SK-N-SH (cell line): Measurements from ENCODE around the gene CRB2. TPM values are rescaled to one million over a fixed set of nuclear protein-coding genes. Genes with fewer than 3 reads are reported as not detected.

ENCODE experiments used
- CTCF ChIA-PET: fragments of 300-600, 350-600 bp; formaldehyde crosslinking; extraction: SDS; loops from one replicate; lab custom pipeline; 2021; lab: Yijun Ruan, JAX
- POLR2A ChIA-PET: fragments of 350-600 bp; sonication (Branson Sonifier 250); formaldehyde crosslinking; extraction: SDS; loops from one replicate; lab custom pipeline; 2020; ENCODE audit warnings: antibody characterized with exemption, inconsistent platforms; lab: Yijun Ruan, JAX
- DNase-seq: peaks from one replicate; pipeline ENCODE4 v3.0.0; 2012
- H2AFZ ChIP-seq: fragments of 200-600 bp; sonication (generic); 2 replicates; pipeline ENCODE4 v1.8.1; 2016; ENCODE audit warnings: antibody characterized with exemption, mild to moderate bottlenecking, low read depth
- H3F3A ChIP-seq: fragments of 200-600 bp; sonication (generic); replicated peaks from 2 replicates; pipeline ENCODE3; 2016; ENCODE audit warnings: antibody characterized with exemption, mild to moderate bottlenecking; ENCODE audit not compliant: insufficient read depth
- H3K27ac ChIP-seq, 2 experiments: fragments of 200-500 bp in 1 of 2; fragments of 200-600 bp in 1 of 2; sonication (Bioruptor generic) in 1 of 2; sonication (generic), shearing (Covaris generic) in 1 of 2; 2 replicates each; pipeline versions ENCODE4 v1.5.1 to v1.6.1; 2014 to 2016; ENCODE audit warnings: low read depth in 2 of 2, inconsistent platforms in 1 of 2, low read length in 1 of 2, mild to moderate bottlenecking in 1 of 2, mixed read lengths in 1 of 2
- H3K27me3 ChIP-seq: fragments of 200-600 bp; sonication (generic), shearing (Covaris generic); 2 replicates; pipeline ENCODE4 v1.6.1; 2016; ENCODE audit warnings: mixed run types; ENCODE audit not compliant: insufficient read depth
- H3K36me3 ChIP-seq, 2 experiments: fragments of 200-500 bp in 1 of 2; fragments of 200-600 bp in 1 of 2; sonication (Bioruptor generic) in 1 of 2; sonication (generic) in 1 of 2; replicated peaks in 1 of 2; 2 replicates each; pipeline versions ENCODE3 to v1.5.1; 2014 to 2016; ENCODE audit warnings: low read length in 1 of 2, mild to moderate bottlenecking in 1 of 2; ENCODE audit not compliant: insufficient read depth in 2 of 2, control insufficient read depth in 1 of 2
- H3K4me1 ChIP-seq, 2 experiments: fragments of 200-500 bp in 1 of 2; fragments of 200-600 bp in 1 of 2; sonication (Bioruptor generic) in 1 of 2; sonication (generic), shearing (Covaris generic) in 1 of 2; 2 replicates each; pipeline versions ENCODE4 v1.5.1 to v1.6.1; 2014 to 2016; ENCODE audit warnings: low read depth in 1 of 2, low read length in 1 of 2, mixed run types in 1 of 2; ENCODE audit not compliant: insufficient read depth in 2 of 2, control insufficient read depth in 1 of 2
- H3K4me2 ChIP-seq: fragments of 200-600 bp; sonication (generic), shearing (Covaris generic); 2 replicates; pipeline ENCODE4 v1.6.1; 2017; ENCODE audit warnings: mixed run types
- H3K4me3 ChIP-seq, 2 experiments: fragments of 200-500 bp in 1 of 2; fragments of 200-600 bp in 1 of 2; sonication (Bioruptor generic) in 1 of 2; sonication (generic), shearing (Covaris generic) in 1 of 2; 2 replicates each; pipeline versions ENCODE4 v1.5.1 to v1.8.1; 2014 to 2016; ENCODE audit warnings: low read depth in 2 of 2, inconsistent platforms in 1 of 2, low read length in 1 of 2, mild to moderate bottlenecking in 1 of 2, mixed read lengths in 1 of 2, moderate library complexity in 1 of 2
- H3K79me2 ChIP-seq: fragments of 200-600 bp; sonication (generic); 2 replicates; pipeline ENCODE4 v1.8.1; 2017; ENCODE audit warnings: mild to moderate bottlenecking; ENCODE audit not compliant: insufficient read depth
- H3K9ac ChIP-seq: fragments of 200-600 bp; sonication (generic); 2 replicates; pipeline ENCODE4 v1.6.1; 2017; ENCODE audit warnings: mixed run types
- H3K9me2 ChIP-seq: fragments of 200-600 bp; sonication (generic); 2 replicates; pipeline ENCODE4 v1.6.1; 2017; ENCODE audit warnings: mixed run types
- H3K9me3 ChIP-seq: fragments of 200-600 bp; sonication (generic); 2 replicates; pipeline ENCODE4 v1.6.1; 2017; ENCODE audit warnings: mixed run types, mild to moderate bottlenecking, moderate library complexity
- H4K20me1 ChIP-seq: fragments of 200-600 bp; sonication (generic); 2 replicates; pipeline ENCODE4 v1.6.1; 2017; ENCODE audit warnings: mild to moderate bottlenecking, mixed run types; ENCODE audit not compliant: insufficient read depth
- CHD2 ChIP-seq: fragments of 150-350 bp; IDR thresholded peaks from 2 replicates; pipeline ENCODE4 v1.6.1; 2018; ENCODE audit warnings: low read length; ENCODE audit not compliant: partially characterized antibody
- EP300 ChIP-seq, 2 experiments: IDR thresholded peaks; 2 replicates each; pipeline versions ENCODE4 v1.4.0 to v1.6.1; 2012; ENCODE audit warnings: borderline replicate concordance in 1 of 2, low read depth in 1 of 2, low read length in 1 of 2
- FOSL2 ChIP-seq: IDR thresholded peaks from 2 replicates; pipeline ENCODE4 v1.4.0; 2012; ENCODE audit warnings: low read depth, mild to moderate bottlenecking, moderate library complexity, borderline replicate concordance
- FOXJ3 ChIP-seq: sonication (generic); formaldehyde crosslinking; IDR thresholded peaks from 2 replicates; pipeline ENCODE4 v1.5.1; 2020; ENCODE audit warnings: mild to moderate bottlenecking, missing genetic modification reagents
- SMC3 ChIP-seq: IDR thresholded peaks from 2 replicates; pipeline ENCODE4 v1.6.1; 2012; ENCODE audit warnings: low read depth, low read length, improper control_type of control experiment
- USF2 ChIP-seq: fragments of 150-350 bp; IDR thresholded peaks from 2 replicates; pipeline ENCODE4 v1.6.1; 2017; ENCODE audit warnings: antibody characterized with exemption, low read length, low read depth, borderline replicate concordance
- YY1 ChIP-seq: IDR thresholded peaks from 2 replicates; pipeline ENCODE4 v1.4.0; 2012; ENCODE audit warnings: low read depth, mild to moderate bottlenecking
- ZBTB33 ChIP-seq: IDR thresholded peaks from 2 replicates; pipeline ENCODE4 v1.4.0; 2012; ENCODE audit warnings: low read depth, borderline replicate concordance
- WGBS: methylation state at CpG from one replicate; pipeline ENCODE4 v1.1.6; 2017; ENCODE audit warnings: low lambda C conversion rate; 5-methylcytosine and 5-hydroxymethylcytosine counted together
- polyA plus RNA-seq, 3 experiments: library from polyadenylated mRNA; depleted of rRNA; stranded (reverse); fragments of >200 nt; gene quantifications; 2 replicates each; pipeline ENCODE4 v1.2.3, GENCODE V29; 2012

Gene CRB2
- polyA plus RNA-seq, 1 of the 3 experiments (the other 2 are of a cell fraction) = not detected

- Histone ChIP-seq H4K20me1 (no peaks in the 10 kb centered on the region), H3K9me3 (no peaks in the 10 kb centered on the region), H3K4me2 (no peak overlapping the region), H3K4me1 (peaks cover 0 to 11% of the 10 kb centered on the region in 2 experiments; a peak in 1 of 4 replicates), H3K27me3 (no peaks in the 10 kb centered on the region), H3F3A (no peaks in the 10 kb centered on the region), H2AFZ (no peak overlapping the region), H3K27ac (no peak overlapping the region), H3K79me2 (no peaks in the 10 kb centered on the region), H3K4me3 (no peak overlapping the region), H3K36me3 (no peaks in the 10 kb centered on the region), H3K9me2 (no peaks in the 10 kb centered on the region), H3K9ac (no peak overlapping the region)
- no peak for DNase-seq
- TF ChIP-seq ZBTB33 = no peak
- no peak for TF ChIP-seq YY1
- CTCF ChIA-PET = interaction anchor here (0.7 to 20.5 kb wide), 4 partner anchors 10 to 38 kb away, joined by 3 to 331 read pairs (median 12); partner anchors contain the start of gene CRB2
- 91% methylated on average over 10 of the region's 23 CpGs for WGBS
- POLR2A ChIA-PET = no interaction called here
Observed at GRCh38 chr9:123390337-123391135, 34.5 kb downstream of the CRB2 start.

GRCh38 chr9:123391233-123391632 is 35.2 kb downstream of the CRB2 start:
- Histone ChIP-seq H3K4me1 (peaks cover 0 to 11% of the 10 kb centered on the region in 2 experiments; a peak in 1 of 4 replicates), H3K36me3 (no peaks in the 10 kb centered on the region), H3K9me3 (no peaks in the 10 kb centered on the region), H4K20me1 (no peaks in the 10 kb centered on the region), H3K4me2 (no peak overlapping the region), H3K27ac (no peak overlapping the region), H3F3A (no peaks in the 10 kb centered on the region), H2AFZ (no peak overlapping the region), H3K79me2 (no peaks in the 10 kb centered on the region), H3K9me2 (no peaks in the 10 kb centered on the region), H3K27me3 (no peaks in the 10 kb centered on the region), H3K9ac (no peak overlapping the region), H3K4me3 (no peak overlapping the region)
- no peak for TF ChIP-seq EP300 (IDR thresholded peaks at IDR 0.05; ENCODE audit: borderline replicate concordance in 1 of 2, low read depth in 1 of 2, low read length in 1 of 2)
- no peak for TF ChIP-seq USF2
- TF ChIP-seq SMC3 = no peak
- no peak for TF ChIP-seq FOSL2
- no peak for TF ChIP-seq FOXJ3
- TF ChIP-seq CHD2 = no peak
- DNase-seq = no peak
- ChIA-PET POLR2A (no interaction called here), CTCF (interaction anchor here (0.7 to 20.5 kb wide), 2 partner anchors 9 to 39 kb away, joined by 3 to 331 read pairs; partner anchors contain the start of gene CRB2)
- WGBS = 83% methylated on average over 5 of the region's 5 CpGs
